Lower leg skin (tissue), 4 donors: Measurements from ENCODE around the gene FCN2. TPM values are rescaled to one million over a fixed set of nuclear protein-coding genes. Genes with fewer than 3 reads are reported as not detected.

Experiments used
- DNase-seq, 2 donors: peaks; one replicate each; pipeline ENCODE4 v3.0.0-alpha.2; 2019; ENCODE audit warnings: low spot score in 2 of 2
- H3K4me3 ChIP-seq: fragments of 200-600 bp; sonication (generic); 2 replicates; pipeline ENCODE4 v1.5.1; 2017; ENCODE audit warnings: mild to moderate bottlenecking, low read depth; ENCODE audit not compliant: poor library complexity, severe bottlenecking
- CTCF ChIP-seq, 3 donors: fragments of 450-650 bp; IDR thresholded peaks; one replicate each; pipeline ENCODE4 v1.5.1; 2016; ENCODE audit warnings: antibody characterized with exemption in 3 of 3, mild to moderate bottlenecking in 3 of 3, moderate library complexity in 2 of 3
- POLR2A ChIP-seq, 2 donors: fragments of 450-650 bp; IDR thresholded peaks; one replicate each; pipeline ENCODE4 v1.6.1; 2016 to 2017; ENCODE audit warnings: antibody characterized with exemption in 2 of 2, mild to moderate bottlenecking in 1 of 2, moderate library complexity in 1 of 2
- WGBS, 2 donors: methylation state at CpG; one replicate each; pipeline ENCODE4 v1.1.5; 2018; 5-methylcytosine and 5-hydroxymethylcytosine counted together
- intact Hi-C: fragments of 100-400 bp; cut with DNase I; formaldehyde crosslinking; loops from one replicate; pipeline ENCODE4 v1.15.0; 2023; ENCODE audit warnings: low total_unique reads
- total RNA-seq, 4 donors: library from RNA; depleted of rRNA; stranded (reverse); fragments of >200 nt; gene quantifications; one replicate each; pipeline ENCODE4 v1.1.0, GENCODE V29; 2016

FCN2 gene
- total RNA-seq, 4 donors from 2014 or later: 0.29 TPM; not detected in 3

- intact Hi-C loops: no loop called here
- peak in 1 of 2 donors; percentile 61 for DNase-seq
- H3K4me3 ChIP-seq: no peak overlapping the region
- 84 to 86% methylated on average over 11 to 13 of the region's 13 CpGs for WGBS, 2 donors
- no peak for TF ChIP-seq POLR2A (IDR thresholded peaks at IDR 0.05)
- TF ChIP-seq CTCF (IDR thresholded peaks at IDR 0.05): no peak
Observed at GRCh38 chr9:134881313-134881670, 682 bp downstream of the FCN2 start.

- intact Hi-C loops: no loop called here
- WGBS, 2 donors: 85 to 86% methylated on average over 3 of the region's 3 CpGs
Observed at GRCh38 chr9:134882204-134882785, 1.7 kb downstream of the FCN2 start.

GRCh38 chr9:134883040-134883782 is 2.6 kb downstream of the FCN2 start:
- intact Hi-C loops: no loop called here
- TF ChIP-seq CTCF (IDR thresholded peaks at IDR 0.05) (no peak), POLR2A (IDR thresholded peaks at IDR 0.05) (no peak)
- WGBS, 2 donors: 82 to 92% methylated on average over 18 of the region's 18 CpGs
- no peak overlapping the region for H3K4me3 ChIP-seq
- peak in 1 of 2 donors; percentile 67 for DNase-seq

More at GRCh38 chr9:134882204-134882785, 1.7 kb downstream of the FCN2 start:
- DNase-seq: peak in 1 of 2 donors; percentile 76
- no peak for TF ChIP-seq POLR2A (IDR thresholded peaks at IDR 0.05)
- no peak for TF ChIP-seq CTCF (IDR thresholded peaks at IDR 0.05)
- no peak overlapping the region for H3K4me3 ChIP-seq

- WGBS, 2 donors: 88 to 91% methylated on average over 6 to 8 of the region's 8 CpGs
- TF ChIP-seq CTCF (IDR thresholded peaks at IDR 0.05) (no peak), POLR2A (IDR thresholded peaks at IDR 0.05) (no peak)
- intact Hi-C loops: no loop called here
Observed at GRCh38 chr9:134884492-134884891, 3.9 kb downstream of the FCN2 start.

GRCh38 chr9:134885001-134885678 is 4.5 kb downstream of the FCN2 start:
- 91 to 94% methylated on average over 19 to 22 of the region's 22 CpGs for WGBS, 2 donors
- intact Hi-C loops: no loop called here
- peak in 1 of 2 donors; percentile 82 for DNase-seq
- TF ChIP-seq POLR2A (IDR thresholded peaks at IDR 0.05): no peak
- TF ChIP-seq CTCF (IDR thresholded peaks at IDR 0.05): no peak
- no peak overlapping the region for H3K4me3 ChIP-seq

More at GRCh38 chr9:134884492-134884891, 3.9 kb downstream of the FCN2 start:
- no peak overlapping the region for H3K4me3 ChIP-seq
- peak in 1 of 2 donors; percentile 46 for DNase-seq
